Measurements from ENCODE around the gene FAM13A. TPM values are rescaled to one million over a fixed set of nuclear protein-coding genes. Genes with fewer than 3 reads are reported as not detected.

FAM13A gene
- total and polyA plus RNA-seq, 8 donors, result 15.7 to 56.4 (median 38.1) TPM

DNA sequence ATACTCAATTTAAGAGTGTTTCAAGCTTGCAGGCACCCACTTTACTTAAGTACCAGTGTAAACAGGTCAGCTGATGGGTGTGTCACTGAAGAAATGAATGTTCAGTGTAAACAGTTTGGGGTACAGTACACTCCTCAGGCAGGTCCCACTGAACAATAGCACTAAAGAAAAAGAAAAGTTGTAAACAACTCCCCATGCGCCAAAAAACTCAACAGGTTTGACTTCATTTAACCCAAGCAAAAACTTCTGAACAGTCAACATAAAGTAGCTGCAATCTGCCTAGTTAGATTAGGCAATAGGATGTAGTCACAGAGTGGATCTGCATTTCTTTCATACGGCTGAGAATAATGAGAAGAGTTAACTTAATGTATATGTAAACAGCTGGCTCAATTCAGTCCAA is 93.2 kb downstream of the FAM13A start:
- Histone ChIP-seq H3K4me3 (no peak overlapping the region), H3K36me3 (no peaks in the 10 kb centered on the region), H3K27me3 (no peaks in the 10 kb centered on the region), H3K4me1 (peaks cover 4 to 13% (median 4%) of the 10 kb centered on the region in 3 donors), H3K9me3 (no peaks in the 10 kb centered on the region), H3K27ac (no peak overlapping the region)
- FAIRE-seq, result no peak
- TF ChIP-seq, protein P1, sequence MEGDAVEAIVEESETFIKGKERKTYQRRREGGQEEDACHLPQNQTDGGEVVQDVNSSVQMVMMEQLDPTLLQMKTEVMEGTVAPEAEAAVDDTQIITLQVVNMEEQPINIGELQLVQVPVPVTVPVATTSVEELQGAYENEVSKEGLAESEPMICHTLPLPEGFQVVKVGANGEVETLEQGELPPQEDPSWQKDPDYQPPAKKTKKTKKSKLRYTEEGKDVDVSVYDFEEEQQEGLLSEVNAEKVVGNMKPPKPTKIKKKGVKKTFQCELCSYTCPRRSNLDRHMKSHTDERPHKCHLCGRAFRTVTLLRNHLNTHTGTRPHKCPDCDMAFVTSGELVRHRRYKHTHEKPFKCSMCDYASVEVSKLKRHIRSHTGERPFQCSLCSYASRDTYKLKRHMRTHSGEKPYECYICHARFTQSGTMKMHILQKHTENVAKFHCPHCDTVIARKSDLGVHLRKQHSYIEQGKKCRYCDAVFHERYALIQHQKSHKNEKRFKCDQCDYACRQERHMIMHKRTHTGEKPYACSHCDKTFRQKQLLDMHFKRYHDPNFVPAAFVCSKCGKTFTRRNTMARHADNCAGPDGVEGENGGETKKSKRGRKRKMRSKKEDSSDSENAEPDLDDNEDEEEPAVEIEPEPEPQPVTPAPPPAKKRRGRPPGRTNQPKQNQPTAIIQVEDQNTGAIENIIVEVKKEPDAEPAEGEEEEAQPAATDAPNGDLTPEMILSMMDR (IDR thresholded peaks at IDR 0.05), result no peak
- intact Hi-C loops (cut with DNase I), result no loop called here
- DNase-seq, result no peak
- peak in 2 of 4 donors; percentile 28 to 30 for ATAC-seq
- 84 to 85% methylated on average over 2 of the region's 2 CpGs for WGBS, 2 donors

DNA sequence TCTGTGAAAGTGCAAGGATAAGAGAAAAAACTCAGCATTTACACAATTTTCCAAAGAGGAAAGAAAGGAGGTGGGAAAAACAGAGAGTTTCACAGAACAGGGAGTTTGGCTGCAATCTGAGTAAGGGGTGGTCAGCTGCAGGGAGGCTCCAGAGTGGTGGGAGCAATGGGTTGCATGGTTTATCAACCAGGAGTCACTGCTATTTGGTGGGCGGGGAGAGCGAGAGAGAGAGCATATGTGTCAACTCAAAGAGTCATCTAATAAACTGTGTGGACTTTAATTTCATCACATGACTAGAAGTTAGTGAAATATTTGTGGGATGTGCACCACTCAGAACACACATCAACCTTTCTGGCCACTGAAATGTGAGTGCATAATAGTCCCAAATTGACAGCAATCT is 94.6 kb downstream of the FAM13A start:
- DNase-seq (no peak), FAIRE-seq (no peak), ATAC-seq (no peak)
- Histone ChIP-seq H3K27me3 (no peaks in the 10 kb centered on the region), H3K4me1 (peaks cover 4 to 10% (median 4%) of the 10 kb centered on the region in 3 donors), H3K36me3 (no peaks in the 10 kb centered on the region), H3K9me3 (no peaks in the 10 kb centered on the region), H3K27ac (no peak overlapping the region), H3K4me3 (no peak overlapping the region)
- intact Hi-C loops (cut with DNase I), result no loop called here
- 95% methylated on average over 2 of the region's 2 CpGs for WGBS, 2 donors
- TF ChIP-seq, protein P1 (IDR thresholded peaks at IDR 0.05), result no peak

DNA sequence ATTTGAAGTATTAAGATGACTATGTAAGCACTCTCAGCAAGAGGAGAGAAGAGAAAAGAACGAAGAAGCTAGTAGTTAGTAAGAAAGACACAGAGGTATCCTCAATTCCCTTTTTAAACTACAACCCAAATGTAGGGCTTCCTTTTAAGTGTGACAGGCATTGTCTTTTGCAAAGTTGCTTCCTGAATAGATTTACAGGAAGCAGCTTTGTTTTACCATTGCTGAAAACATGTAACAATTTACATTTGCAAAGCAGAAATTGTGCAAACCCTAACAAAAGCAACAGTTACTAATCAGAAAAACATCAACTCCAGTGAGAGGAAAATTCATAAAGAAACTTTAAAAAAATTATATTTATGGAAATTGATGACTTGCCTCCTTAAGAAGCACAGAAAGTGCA is 96.4 kb downstream of the FAM13A start:
- 86 to 87% methylated on average over 1 of the region's 1 CpG for whole genome bisulfite sequencing, 2 donors
- intact Hi-C loops (cut with DNase I), result no loop called here
- ATAC-seq (no peak), FAIRE-seq (no peak), DNase-seq (no peak)
- H3K4me3 ChIP-seq, result no peak overlapping the region
- H3K36me3 ChIP-seq, result no peaks in the 10 kb centered on the region
- TF ChIP-seq, protein P1 (IDR thresholded peaks at IDR 0.05), result no peak
- peaks cover 4 to 10% (median 4%) of the 10 kb centered on the region in 3 donors for H3K4me1 ChIP-seq
- H3K27me3 ChIP-seq, result no peaks in the 10 kb centered on the region
- H3K9me3 ChIP-seq, result no peaks in the 10 kb centered on the region
- H3K27ac ChIP-seq, result no peak overlapping the region

DNA sequence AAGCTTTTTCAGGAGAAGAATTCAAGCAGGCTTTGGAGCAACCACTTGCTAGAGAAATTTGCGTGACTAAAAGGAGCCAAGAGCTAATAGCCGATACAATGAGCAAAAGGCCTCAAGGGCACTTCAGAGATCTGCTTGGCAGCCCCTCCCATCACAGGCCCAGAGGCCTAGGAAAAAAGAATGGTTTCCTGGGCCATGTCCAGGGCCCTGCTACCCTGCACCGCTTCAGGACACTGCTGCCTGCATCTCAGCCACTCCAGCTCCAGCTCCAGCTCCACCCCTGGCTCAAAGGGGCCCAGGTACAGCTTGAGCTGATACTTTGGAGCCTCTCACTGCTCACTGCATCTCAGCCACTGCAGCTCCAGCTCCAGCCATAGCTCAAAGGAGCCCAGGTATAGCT is 98.9 kb downstream of the FAM13A start:
- ATAC-seq (peak; percentile 36 to 72 (median 53)), FAIRE-seq (no peak), DNase-seq (no peak)
- 61 to 68% methylated on average over 3 of the region's 3 CpGs for WGBS, 2 donors
- peaks cover 4 to 6% (median 4%) of the 10 kb centered on the region in 3 donors for H3K4me1 ChIP-seq
- no peak overlapping the region for H3K4me3 ChIP-seq
- intact Hi-C loops (cut with DNase I), result no loop called here
- H3K27ac ChIP-seq, result no peak overlapping the region
- no peaks in the 10 kb centered on the region for H3K36me3 ChIP-seq
- TF ChIP-seq, protein P1 (IDR thresholded peaks at IDR 0.05), result no peak
- no peaks in the 10 kb centered on the region for H3K9me3 ChIP-seq
- H3K27me3 ChIP-seq, result no peaks in the 10 kb centered on the region

DNA sequence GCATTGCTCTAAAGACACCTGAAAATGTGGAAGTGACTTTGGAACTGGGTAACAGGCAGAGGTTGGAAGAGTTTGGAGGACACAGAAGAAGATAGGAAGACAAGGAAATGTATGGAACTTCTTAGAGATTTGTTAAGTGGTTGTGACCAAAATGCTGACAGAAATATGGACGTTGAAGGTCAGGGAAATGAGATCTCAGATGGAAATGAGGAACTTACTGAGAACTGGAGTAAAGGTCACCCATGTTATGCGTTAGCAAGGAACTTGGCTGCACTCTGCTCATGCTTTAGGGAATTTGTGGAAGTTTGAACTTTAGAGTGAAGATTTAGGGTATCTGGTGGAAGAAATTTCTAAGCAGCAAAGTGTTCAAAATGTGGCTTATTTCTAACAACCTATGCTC is 99.4 kb downstream of the FAM13A start:
- no peaks in the 10 kb centered on the region for H3K36me3 ChIP-seq
- intact Hi-C loops (cut with DNase I), result no loop called here
- H3K4me3 ChIP-seq, result no peak overlapping the region
- H3K27me3 ChIP-seq, result no peaks in the 10 kb centered on the region
- H3K27ac ChIP-seq, result no peak overlapping the region
- peak in 3 of 4 donors; percentile 63 to 78 (median 64) for ATAC-seq
- FAIRE-seq, result no peak
- no peak for DNase-seq
- TF ChIP-seq, protein P1 (IDR thresholded peaks at IDR 0.05), result no peak
- H3K4me1 ChIP-seq, result peaks cover 4 to 6% (median 4%) of the 10 kb centered on the region in 3 donors
- no peaks in the 10 kb centered on the region for H3K9me3 ChIP-seq
- 25 to 37% methylated on average over 2 of the region's 2 CpGs for WGBS, 2 donors
